Left colon (tissue), 2 donors: Measurements from ENCODE around the gene OR2A12. TPM values are rescaled to one million over a fixed set of nuclear protein-coding genes. Genes with fewer than 3 reads are reported as not detected.
"Not testable (repeated sequence)": the region's sequence is repeated elsewhere in the genome, so short reads cannot be mapped to it uniquely, and the experiment has no call there.

ENCODE experiments used
- ATAC-seq: fragments of 200-7000 bp; cut with Tn5 transposase; one replicate; pipeline ENCODE4 v1.9.1; 2020; ENCODE audit warnings: mild to moderate bottlenecking, moderate library complexity
- DNase-seq, 2 donors: peaks; one replicate each; pipeline ENCODE4 v3.0.0-alpha.2; 2020
- intact Hi-C, 2 donors: fragments of 100-400 bp; cut with DNase I in 1 of 2; cut with micrococcal nuclease in 1 of 2; formaldehyde crosslinking; loops; one replicate each; pipeline versions ENCODE4 v1.11.2 to v1.14.0; 2022; cut with DNase I, micrococcal nuclease
- total RNA-seq, 2 donors: library from RNA; stranded (reverse); fragmentation: NEBNext Ultra II Directional; extraction: Animal tissue kit (Norgen Biotek cat#: 25700); gene quantifications; one replicate each; pipeline ENCODE4 v1.2.1, GENCODE V29; 2021
- donor health status: DM: no; HTN: no; CAD: no.
- donor health status: DM: yes; HTN: yes; CAD: no.

OR2A12 gene
- total RNA-seq, 2 donors from 2014 or later, result not detected

DNA sequence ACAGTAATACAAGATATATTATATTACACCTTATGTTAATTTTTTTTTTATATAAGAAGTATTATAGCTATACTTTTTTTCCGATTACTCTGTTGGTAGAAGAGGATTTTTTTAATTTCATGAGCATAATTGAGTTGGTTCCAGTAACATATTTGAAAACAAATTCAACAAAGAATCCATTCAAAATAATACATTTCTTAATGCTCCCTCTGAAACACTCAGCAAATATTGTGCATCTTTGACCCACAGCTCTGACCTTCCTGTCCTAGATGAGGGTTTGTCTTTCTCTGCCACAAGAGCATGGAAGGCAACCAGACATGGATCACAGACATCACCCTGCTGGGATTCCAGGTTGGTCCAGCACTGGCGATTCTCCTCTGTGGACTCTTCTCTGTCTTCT is 23.2 kb downstream of the OR2A12 start, which contains the start of gene OR2A2:
Gene OR2A2 (plus strand): TSS at position 301 of the 400 bp plus-strand sequence. CDS start 0 bp downstream, at position 301.
- intact Hi-C loops, result no loop called here
- DNase-seq (no peak), ATAC-seq (no peak)

DNA sequence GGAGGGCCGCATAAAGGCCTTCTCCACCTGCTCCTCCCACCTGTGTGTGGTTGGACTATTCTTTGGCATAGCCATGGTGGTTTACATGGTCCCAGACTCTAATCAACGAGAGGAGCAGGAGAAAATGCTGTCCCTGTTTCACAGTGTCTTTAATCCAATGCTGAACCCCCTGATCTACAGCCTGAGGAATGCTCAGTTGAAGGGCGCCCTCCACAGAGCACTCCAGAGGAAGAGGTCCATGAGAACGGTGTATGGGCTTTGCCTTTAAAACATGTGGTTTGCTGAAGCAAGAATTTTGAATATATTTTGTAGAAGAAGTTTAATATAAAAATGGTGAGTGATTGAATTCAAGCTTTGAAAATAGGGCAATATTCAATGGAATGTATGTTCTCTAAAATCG is 24.2 kb downstream of the OR2A12 start:
- DNase-seq (no peak), ATAC-seq (no peak)
- intact Hi-C loops, result no loop called here

DNA sequence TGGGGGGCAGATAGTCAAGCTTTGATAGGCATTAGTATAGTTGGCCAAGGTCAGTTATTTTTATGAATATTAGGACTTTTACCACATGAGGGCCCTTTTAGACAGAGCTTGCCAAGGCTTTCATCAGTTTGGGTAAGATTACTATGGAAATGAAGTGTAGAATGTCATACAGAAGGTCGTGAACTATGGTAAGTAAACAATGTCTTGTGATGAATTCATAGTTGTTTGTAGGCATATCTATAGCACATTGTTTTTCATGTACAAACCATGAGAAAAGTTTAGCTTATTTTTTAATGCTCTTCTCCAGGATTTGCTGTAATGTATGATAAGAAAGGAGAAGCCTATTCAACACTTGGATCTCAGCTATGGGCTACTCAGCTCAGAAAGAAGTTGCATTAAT is 27.6 kb downstream of the OR2A12 start:
- DNase-seq, result no peak
- no peak for ATAC-seq
- intact Hi-C loops, result no loop called here

DNA sequence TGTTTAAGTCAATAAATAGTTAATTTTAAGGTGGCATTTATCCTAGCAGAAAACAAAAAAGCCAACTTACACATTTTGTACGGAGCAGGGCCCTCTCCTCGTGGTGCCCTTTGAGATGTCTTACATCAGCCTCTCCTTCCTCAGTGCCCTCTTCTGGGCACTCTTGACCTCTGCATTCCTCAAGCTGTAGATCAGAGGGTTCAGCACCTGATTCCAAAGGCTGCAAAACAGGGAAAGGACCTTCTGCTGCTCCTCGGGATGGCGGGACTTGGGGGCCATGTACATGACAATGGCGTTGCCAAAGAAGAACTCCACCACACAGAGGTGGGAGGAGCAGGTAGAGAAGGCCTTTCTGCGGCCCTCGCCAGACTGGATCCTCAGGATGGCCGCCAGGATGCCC is 32.3 kb downstream of the OR2A12 start:
- intact Hi-C loops, result no loop called here
- DNase-seq, result no peak
- no peak for ATAC-seq

DNA sequence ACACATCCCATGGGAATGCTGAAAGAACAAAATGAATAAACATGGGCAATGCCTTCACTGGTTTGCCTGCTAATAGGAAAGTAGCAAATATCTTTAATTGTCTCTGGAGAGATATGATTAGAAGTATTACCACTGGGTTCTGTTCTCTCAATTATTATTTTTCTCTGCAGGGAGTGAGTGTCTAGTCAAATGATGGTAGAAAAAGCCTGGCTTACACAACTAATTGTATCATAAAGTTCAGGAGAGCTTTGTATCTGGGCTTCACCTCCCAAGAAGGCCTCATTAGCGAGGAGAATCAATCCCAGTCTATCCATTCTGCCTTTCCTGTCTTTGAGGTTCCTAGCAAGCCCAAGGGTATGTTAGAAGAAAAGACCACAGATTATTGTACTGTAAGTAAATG is 36.8 kb downstream of the OR2A12 start, which contains the start of gene OR2A14:
Gene OR2A14 (plus strand): TSS at position 301 of the 400 bp plus-strand sequence. CDS start 5,937 bp downstream, outside the sequence.
- DNase-seq (no peak), ATAC-seq (no peak)
- intact Hi-C loops, result no loop called here

DNA sequence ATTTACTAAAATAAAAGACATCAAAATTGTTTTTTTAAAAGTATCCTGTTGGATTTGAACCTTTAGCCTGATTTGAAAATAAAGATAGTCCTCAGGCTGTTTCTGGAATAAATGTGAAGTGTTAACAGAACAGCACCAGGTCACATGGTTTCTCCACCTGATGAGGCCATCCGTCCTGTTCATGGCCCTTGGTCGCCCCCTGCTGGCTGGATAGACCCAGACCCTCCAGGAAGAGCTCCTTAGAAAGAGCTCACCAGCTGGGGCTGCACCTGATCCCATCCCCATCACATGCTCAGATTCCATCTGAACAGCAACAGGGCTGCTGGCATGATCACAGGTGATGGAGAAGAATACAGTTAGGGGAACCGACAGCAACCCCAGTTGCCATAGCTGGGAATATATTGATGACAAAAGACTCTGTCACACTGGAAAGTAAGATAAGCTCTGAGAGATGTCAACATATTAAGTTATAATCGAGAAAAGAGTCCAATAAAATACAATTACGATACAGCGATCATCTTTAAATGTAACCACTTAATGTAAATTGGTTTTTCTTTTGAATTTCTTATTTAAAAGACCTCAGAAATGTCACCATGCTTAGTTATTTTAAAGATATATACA is 41.7 kb downstream of the OR2A12 start:
- intact Hi-C loops, result no loop called here
- DNase-seq, result peak; percentile 73 to 96
- peak; percentile 99 for ATAC-seq

DNA sequence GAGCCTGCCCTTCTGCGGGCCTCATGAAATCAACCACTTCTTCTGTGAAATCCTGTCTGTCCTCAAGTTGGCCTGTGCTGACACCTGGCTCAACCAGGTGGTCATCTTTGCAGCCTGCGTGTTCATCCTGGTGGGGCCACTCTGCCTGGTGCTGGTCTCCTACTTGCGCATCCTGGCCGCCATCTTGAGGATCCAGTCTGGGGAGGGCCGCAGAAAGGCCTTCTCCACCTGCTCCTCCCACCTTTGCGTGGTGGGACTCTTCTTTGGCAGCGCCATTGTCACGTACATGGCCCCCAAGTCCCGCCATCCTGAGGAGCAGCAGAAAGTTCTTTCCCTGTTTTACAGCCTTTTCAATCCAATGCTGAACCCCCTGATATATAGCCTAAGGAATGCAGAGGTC is 43.5 kb downstream of the OR2A12 start:
- DNase-seq, ATAC-seq, intact Hi-C loops: not testable (repeated sequence)

DNA sequence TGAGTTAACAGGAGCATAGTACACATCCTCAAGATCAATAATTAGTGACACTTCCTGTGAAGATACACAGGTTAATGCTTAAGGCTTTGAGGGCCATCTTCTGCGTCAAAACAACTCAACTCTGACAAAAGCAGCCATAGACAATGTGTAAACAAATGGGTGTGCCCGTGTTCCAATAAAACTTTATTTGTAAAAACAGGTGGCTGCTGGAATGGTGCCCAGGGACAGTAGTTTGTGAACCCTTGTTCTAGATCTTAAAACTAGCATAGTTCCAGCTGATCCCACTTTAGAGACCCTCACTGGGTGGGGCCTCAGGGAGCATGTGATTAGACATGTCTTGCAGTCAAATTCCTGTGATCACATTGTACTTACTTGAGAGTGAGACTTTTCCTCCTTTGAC is 44.7 kb downstream of the OR2A12 start:
- intact Hi-C loops, result no loop called here
- no peak for ATAC-seq
- no peak for DNase-seq

DNA sequence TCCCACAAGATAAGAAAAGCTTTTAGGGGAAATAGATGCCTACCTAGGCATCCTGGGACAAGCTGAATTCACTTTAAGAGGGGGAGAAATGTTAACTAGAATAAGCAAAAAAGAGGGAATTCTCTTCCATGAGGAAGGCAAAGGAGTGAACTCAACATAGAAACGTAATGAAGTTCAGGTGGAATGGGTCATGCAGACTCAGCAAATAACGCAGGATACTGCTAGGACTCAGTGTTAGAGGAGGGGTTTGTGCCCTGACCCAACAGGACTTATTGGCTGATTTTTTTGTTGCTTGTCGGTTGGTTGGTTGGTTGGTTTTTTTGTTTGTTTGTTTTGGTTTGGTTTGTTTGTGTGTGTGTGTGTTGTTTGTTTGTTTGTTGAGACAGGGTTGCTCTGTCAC is 46.2 kb downstream of the OR2A12 start:
- DNase-seq (no peak), ATAC-seq (no peak)
- intact Hi-C loops, result no loop called here

DNA sequence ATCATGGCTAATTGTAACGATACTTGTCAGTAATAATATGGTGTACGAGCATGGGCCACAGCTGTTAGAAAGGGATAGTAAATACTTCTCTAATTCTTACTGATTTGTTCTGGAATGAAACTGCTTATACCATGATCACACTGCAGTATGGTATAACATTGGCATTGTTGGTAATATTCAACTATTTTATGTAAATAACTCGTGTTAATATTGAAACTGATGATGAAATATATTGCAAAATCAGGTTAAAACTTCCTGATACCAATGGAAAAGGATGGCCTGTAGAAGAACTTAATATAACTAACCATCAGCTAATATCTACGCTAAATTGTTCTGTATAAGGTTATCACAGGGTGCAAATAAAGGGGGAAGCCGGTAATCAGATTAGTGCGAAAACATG is 47.2 kb downstream of the OR2A12 start:
- ATAC-seq, result no peak
- intact Hi-C loops, result no loop called here
- DNase-seq, result no peak

DNA sequence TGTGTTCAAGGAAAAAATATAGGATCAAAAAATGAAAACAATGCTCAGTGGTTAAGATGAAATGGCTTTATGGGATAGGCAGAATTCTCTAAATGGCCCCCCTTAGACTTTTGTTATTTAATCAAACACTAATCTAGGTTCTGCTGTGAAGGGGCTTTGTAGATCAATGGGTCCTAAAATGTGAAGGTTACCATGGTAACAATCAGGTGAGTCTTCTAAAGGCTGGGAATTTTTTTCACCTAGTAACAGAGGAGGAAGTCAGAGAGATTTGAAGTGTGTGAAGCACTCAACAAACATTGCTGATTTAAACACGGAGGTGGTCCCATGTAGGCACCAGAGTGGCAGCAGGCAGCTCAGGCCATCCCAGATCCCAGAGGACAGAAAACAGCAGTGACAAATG is 48.0 kb downstream of the OR2A12 start:
- intact Hi-C loops, result no loop called here
- ATAC-seq, result no peak

DNA sequence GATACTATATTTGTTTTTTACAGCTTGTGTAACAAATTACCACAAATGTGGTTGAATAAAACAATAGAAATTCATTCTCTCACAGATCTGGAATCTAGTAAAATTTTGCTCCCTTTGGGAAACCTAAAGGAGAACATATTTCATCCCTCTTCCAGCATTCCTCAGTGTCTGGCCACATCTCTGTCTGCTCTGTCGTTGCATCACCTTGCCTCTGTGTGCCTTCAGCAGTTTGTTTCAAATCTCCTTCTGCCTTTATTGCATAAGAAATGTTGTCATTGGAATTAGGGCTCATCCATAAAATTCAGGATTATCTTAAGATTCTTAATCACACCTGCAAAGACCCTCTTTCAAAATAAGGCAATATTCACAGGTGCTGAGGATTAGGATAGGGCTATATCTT is 51.4 kb downstream of the OR2A12 start:
- intact Hi-C loops, result no loop called here
- ATAC-seq (no peak), DNase-seq (no peak)

More for the DNA sequence above, 48.0 kb downstream of the OR2A12 start:
- no peak for DNase-seq

DNA sequence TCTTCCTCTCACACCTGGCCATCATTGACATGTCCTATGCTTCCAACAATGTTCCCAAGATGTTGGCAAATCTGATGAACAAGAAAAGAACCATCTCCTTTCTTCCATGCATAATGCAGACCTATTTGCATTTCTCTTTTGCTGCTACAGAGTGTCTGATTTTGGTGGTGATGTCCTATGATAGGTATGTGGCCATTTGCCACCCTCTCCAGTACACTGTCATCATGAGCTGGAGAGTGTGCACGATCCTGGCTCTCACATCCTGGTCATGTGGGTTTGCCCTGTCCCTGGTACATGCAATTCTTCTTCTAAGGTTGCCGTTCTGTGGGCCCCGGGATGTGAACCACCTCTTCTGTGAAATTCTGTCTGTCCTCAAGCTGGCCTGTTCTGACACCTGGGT is 56.1 kb downstream of the OR2A12 start:
- ATAC-seq (no peak), DNase-seq (no peak)
- intact Hi-C loops, result no loop called here

DNA sequence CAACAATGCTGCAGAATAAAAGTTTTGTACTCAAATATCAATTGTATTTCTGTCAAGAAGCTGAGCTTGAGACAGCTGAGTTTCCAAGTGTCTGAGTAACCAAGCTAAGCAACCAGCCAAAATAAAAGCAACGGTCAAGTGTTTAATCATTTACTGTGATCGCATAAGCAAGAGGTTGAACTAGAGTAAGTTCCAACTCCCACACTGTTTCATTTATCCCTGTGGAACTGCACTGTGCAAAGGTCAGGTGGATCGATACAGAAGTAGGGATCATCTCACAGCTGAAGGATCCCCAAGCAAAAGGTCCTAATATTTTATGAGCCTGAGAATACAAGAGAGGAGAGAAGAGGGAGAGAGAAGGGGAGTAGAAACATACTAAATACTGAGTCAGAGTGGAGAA is 58.3 kb downstream of the OR2A12 start:
- intact Hi-C loops, result no loop called here
- no peak for DNase-seq
- ATAC-seq, result no peak

DNA sequence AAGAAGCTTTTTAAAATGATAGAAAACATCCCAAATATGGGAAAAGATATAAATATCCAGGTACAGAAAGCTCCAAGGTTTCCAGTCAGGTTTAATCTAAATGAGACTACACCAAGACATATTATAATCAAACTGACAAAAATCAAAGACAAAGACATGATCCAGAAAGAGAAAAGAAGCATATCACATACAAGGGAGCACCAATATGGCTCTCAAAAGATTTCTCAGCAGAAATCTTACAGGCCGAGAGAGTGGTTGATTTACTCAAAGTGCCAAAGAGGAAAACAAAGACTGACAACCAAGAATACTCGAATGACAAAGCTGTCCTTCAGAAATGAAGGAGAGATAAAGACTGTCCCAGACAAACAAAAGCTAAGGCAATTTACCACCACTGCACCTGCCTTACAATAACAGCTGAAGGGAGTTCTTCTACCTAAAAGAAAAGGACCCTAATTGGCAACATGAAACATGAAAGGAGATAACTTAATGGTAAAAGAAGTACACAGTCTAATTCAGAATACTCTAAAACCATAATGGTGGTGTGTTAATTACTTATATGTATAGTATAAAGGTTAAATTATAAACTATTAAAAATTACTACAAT is 62.2 kb downstream of the OR2A12 start:
- no peak for ATAC-seq
- DNase-seq, result no peak
- intact Hi-C loops, result no loop called here

Other genes with a start within 250 kb of the OR2A12 start
- gene TCAF1, start 184.1 kb upstream of the OR2A12 start, total RNA-seq, result 10 to 100 TPM; 33.4 to 44.4 TPM
- not detected for gene OR2F2, start 151.0 kb upstream of the OR2A12 start, total RNA-seq
- gene OR2F1, start 131.4 kb upstream of the OR2A12 start, total RNA-seq, result not detected
- gene OR6B1, start 86.0 kb upstream of the OR2A12 start, total RNA-seq, result not detected
- not detected for gene OR2A5, start 37.3 kb upstream of the OR2A12 start, total RNA-seq
- not detected for gene OR2A25, start 16.5 kb upstream of the OR2A12 start, total RNA-seq
- not detected for gene OR2A2, start 23.3 kb downstream of the OR2A12 start, total RNA-seq
- gene OR2A14, start 36.9 kb downstream of the OR2A12 start, total RNA-seq, result not detected
- gene CTAGE4, start 97.2 kb downstream of the OR2A12 start, total RNA-seq, result 10 to 100 TPM in 1 of 2 donors, 1 to 10 TPM in 1; 5.1 to 15.2 TPM
- gene ARHGEF35, start 109.6 kb downstream of the OR2A12 start, total RNA-seq, result 10 to 100 TPM; 39.9 to 62.4 TPM
- gene OR2A42, start 153.3 kb downstream of the OR2A12 start, total RNA-seq, result not detected
- gene OR2A7, start 178.5 kb downstream of the OR2A12 start, total RNA-seq, result 10 to 100 TPM; 21.9 to 29.5 TPM
- 1 to 10 TPM; 4.0 to 5.9 TPM for gene CTAGE8, start 183.0 kb downstream of the OR2A12 start, total RNA-seq
- gene OR2A1, start 226.1 kb downstream of the OR2A12 start, total RNA-seq, result not detected